GM13976 (cell line): ENCODE measurements around the gene MUC4.

Experiments used
- DNase-seq: peaks from one replicate; pipeline ENCODE4 v3.0.0; 2012; ENCODE audit warnings: low spot score
- CTCF ChIP-seq: IDR thresholded peaks from 2 replicates; pipeline ENCODE4 v1.5.1; 2012; ENCODE audit warnings: borderline replicate concordance, mild to moderate bottlenecking; ENCODE audit not compliant: insufficient read depth; ENCODE audit errors: extremely low read depth, missing control alignments, control extremely low read depth
- in situ Hi-C: fragments of 300-500 bp; cut with MboI; formaldehyde crosslinking; loops from one replicate; pipeline ENCODE4 v1.12.0; 2022; ENCODE audit warnings: low sequenced_read_pairs, mixed read lengths, inconsistent platforms; ENCODE audit not compliant: unreplicated experiment

MUC4 gene

GRCh38 chr3:195847055-195847950 lies 35.6 kb upstream of the MUC4 start:
- DNase-seq: no peak
- in situ Hi-C loops: no loop called here
- no peak for TF ChIP-seq CTCF

- in situ Hi-C loops: no loop called here
- no peak for TF ChIP-seq CTCF
- DNase-seq: no peak
Measured at GRCh38 chr3:195845483-195845882, 33.8 kb upstream of the MUC4 start.

GRCh38 chr3:195844671-195845218 lies 33.0 kb upstream of the MUC4 start:
- in situ Hi-C loops: no loop called here
- no peak for TF ChIP-seq CTCF
- no peak for DNase-seq

- no peak for DNase-seq
- no peak for TF ChIP-seq CTCF
- in situ Hi-C loops: no loop called here
Measured at GRCh38 chr3:195839260-195840010, 27.7 kb upstream of the MUC4 start.

- in situ Hi-C loops: no loop called here
- no peak for TF ChIP-seq CTCF
- peak; percentile 68 for DNase-seq
Measured at GRCh38 chr3:195838714-195839113, 27.0 kb upstream of the MUC4 start.

- TF ChIP-seq CTCF: no peak
- DNase-seq: no peak
- in situ Hi-C loops: no loop called here
Measured at GRCh38 chr3:195836476-195837135, 24.9 kb upstream of the MUC4 start.
